Measurements from ENCODE around the gene RAD51B.

The RAD51B gene

GRCh38 chr14:68634874-68635595 is 815.5 kb downstream of the RAD51B start:
- no peak for DNase-seq

DNA sequence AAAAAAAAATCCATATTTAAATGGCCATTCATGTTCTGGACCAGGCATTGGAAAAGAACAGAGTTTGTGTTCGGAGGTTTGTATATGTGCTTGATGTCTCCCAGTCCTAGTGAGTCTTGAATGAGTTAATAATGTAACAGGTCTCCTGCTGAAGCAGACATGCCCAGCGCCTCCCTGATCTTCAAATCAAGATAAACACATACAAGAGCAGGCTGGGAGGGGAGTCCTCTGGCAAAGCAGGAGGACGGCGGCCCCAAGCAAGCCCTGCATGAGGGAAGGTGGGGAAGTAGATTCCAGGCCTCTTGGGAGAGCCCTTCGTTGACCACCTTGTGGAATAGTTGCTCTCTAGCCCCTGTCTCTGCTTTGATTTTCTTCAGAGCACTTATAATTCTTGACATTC is 817.0 kb downstream of the RAD51B start:
- DNase-seq = no peak

DNA sequence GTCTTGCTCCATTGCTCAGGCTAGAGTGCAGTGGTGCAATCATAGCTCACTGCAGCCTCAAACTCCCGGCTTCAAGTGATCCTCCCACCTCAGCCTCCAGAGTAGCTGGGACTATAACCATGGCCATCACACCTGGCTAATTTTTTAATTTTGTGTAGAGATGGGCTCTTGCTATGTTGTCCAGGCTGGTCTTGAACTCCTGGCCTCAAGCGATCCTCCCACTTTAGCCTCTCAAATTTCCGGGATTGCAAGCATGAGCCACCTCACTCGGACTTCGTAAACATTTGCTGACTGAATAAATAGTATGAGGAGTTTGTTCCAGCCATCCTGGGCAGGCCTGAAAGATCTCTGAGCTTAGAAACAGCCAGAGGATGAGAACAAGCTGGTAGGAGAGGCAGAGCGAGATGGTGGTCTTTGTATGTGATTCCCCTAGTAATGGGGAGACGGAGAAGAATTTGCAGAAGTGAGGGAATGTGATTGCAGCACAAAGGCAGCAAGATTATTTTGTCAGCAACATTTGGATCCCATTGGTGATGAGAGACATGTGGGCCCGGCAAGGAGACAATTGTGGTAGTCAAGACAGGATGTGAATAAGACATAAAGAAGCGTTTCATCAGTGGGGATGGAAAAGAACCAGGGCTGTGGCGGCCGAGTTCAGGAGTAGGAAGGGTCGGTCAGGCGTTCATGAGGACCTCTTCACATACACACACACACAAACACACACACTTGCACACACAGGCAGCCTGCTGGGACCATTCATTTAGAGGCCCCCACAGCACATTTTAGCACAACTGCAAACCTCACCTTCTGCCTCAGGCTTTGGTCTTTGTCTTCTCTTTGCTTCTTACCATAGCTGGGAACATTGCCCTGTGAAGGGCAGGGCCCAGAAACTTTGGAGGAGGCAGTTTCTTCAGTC is 817.8 kb downstream of the RAD51B start:
- DNase-seq = no peak

GRCh38 chr14:68638141-68638999 is 818.8 kb downstream of the RAD51B start:
- DNase-seq = no peak

- DNase-seq = no peak
Measured at GRCh38 chr14:68639000-68639757, 819.6 kb downstream of the RAD51B start.

GRCh38 chr14:68639758-68640574 is 820.4 kb downstream of the RAD51B start:
- no peak for DNase-seq

GRCh38 chr14:68643673-68644072 is 824.1 kb downstream of the RAD51B start:
- no peak for DNase-seq

DNA sequence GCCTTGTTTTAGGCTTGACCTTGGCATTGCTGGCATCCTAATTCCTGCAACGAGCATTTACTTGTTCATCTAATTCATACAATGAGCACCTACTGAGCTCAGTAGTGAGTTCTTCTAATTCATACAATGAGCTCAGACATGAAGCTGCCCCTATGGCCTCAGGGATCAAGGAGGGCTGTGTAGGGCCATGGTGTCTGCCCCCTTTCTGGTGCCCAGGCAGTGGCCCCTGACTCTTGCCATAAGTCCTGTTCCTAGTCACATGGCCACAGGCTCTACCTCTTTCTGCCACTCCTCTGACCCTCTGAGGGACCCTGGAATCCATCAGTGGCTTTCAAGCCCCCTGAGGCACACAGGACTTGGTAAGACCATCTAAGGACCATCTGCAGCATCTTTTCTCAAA is 824.5 kb downstream of the RAD51B start:
- no peak for DNase-seq

- DNase-seq = no peak
Measured at GRCh38 chr14:68645371-68645770, 825.8 kb downstream of the RAD51B start.

DNA sequence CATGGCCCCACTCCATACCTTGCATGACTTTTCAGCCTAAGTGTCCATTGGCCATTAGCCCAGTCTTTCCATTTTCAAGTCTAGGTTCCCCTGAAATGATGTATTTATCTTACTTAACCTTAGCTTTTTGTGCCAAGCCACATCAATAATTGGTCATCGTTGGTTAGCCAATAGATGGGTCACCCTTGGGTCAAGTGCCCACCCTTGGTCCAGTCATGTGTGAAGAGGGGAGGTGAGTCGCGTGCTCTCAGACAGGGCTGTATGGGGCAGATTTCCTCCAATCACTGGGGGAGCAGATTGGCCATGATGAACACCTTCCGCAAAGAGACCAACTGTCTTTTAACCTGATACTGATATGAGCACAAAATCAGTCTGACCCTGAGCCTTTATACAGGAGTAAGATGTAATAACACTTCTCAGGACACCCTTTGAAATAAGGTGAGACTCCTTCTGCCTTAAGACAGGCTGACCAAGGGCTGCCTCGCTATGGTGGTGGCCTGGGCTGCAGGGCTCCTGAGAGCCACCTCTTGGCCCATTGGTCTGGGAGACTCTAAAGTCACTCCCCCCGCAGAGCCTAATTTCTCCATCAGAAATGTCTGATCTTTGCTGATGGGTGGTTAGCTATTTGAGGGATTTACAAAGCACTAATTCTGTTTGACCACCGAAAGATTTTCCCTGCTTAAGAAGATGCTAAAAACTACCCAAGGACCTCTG is 830.1 kb downstream of the RAD51B start:
- no peak for DNase-seq

DNA sequence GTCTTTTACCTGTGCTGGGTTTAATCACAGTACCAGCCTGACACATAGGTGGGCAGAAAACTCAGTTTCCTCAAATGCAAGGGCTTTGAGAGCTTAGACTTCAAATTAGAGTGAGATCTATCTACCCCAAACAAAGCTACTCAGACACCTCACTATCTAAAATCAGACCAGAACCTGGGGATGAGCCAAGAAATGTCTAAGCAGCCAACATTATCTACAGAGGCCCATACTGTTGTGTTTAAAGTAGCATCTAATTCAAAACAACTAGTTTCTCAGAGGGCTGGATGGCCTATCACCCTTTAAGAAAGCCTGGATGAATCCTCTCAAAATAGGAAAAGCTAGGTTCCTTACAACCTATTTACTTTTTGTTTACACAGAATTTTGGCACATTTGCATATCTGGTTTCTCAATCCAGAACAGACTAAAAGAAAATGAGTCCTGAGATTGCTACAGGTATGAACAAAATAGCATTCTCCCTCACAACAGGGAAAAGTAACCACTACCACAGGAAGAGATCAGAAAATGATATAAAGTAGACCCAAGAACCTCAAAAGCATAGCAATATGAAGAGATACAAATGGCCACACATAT is 830.9 kb downstream of the RAD51B start:
- no peak for DNase-seq

DNA sequence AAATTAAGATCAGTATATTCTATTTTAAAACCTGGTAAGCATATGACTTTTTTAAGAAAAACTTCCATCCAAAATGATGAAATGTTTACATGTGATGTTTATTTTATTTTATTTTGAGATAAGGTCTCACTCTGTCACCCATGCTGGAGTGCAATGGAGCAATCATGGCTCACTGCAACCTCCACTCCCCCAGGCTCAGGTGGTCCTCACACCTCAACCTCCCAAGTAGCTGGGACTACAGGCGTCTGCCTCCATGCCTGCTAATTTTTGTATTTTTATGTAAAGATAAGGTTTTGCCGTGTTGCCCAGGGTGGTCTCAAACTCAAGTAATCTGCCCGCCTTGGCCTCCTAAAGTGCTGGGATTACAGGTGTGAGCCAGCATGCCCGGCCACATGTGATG is 831.5 kb downstream of the RAD51B start:
- no peak for DNase-seq

DNA sequence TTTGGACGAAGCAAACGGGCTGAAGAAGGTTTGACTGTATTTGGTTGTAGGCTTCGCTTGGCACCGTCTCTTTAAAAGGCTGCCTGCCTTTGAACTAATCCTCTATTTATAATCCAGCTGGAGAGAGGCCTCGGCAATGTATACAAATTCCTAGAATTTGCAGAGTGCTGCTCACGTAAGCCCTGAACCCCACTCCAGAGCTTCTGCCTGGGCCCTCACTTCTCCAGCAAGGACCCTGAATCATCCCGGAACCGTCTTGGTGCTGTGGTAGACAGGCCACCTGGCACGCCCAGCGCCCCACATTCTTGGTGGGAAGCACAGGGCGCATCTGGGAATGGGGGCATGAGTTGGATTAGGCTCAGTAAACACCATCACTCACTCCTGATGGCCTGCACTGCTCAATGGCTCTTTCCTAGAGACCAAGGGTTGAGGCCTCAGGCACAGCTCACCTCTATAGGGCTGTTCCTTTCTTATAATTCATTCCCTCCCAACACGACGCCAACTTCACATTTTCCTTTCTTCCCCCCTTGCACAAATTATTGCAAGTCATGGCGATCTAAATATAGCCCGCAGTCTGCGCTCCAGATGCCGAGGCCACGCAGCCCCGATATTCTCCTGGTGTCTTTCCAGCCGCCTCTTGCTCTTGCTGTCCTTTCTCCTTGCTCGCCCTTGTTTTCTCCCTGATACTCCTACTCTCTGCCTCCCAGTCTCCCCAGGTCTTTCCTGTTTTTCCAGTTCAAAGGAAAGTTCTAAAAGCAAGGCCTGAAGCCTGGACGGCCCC is 832.3 kb downstream of the RAD51B start:
- DNase-seq = no peak

- no peak for DNase-seq
Measured at GRCh38 chr14:68652433-68652690, 832.8 kb downstream of the RAD51B start.

GRCh38 chr14:68653108-68653507 is 833.5 kb downstream of the RAD51B start:
- DNase-seq = no peak

DNA sequence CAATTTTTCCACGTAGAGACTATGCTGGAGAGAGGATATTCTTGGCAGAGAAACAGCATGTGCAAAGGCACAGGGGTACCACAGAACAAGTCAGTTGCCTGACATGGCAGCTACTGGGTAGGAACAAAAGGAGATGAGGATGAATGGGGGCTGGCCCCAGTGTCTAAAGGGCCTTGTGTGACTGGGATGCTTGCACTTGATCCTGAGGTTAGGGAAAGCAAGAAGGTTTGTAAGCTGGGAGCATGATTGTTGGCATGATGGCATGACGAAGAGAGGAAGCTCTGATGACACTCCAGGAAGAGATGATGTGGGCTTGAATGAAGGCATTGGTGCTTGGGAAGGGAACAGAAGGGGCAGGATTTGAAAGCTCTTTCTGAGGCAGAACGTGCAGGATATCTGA is 834.2 kb downstream of the RAD51B start:
- no peak for DNase-seq

DNA sequence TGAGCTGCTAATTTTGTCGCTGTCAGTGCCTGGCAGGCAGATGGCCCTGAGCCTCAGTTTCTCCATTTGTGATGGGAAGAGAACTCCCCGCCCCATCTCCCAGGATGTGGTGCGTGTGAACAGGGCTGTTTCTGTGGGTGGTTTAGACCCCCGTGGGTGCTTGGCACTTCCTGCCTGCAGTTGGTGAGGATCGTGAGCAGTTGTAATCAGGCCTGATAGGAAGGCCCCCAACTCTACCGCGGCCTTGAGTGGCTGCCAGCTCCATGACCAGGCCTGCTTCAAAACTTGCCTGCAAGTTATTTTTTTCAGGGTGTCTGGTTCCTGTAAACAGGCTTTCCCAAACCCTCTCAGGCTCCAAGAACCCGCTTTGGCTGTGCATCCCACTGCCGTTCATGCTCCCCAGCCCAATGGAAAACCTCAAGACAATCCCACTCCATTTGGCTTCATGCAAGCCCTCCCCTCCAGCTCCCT is 834.9 kb downstream of the RAD51B start:
- DNase-seq = no peak

GRCh38 chr14:68655021-68655831 is 835.6 kb downstream of the RAD51B start:
- DNase-seq = no peak

DNA sequence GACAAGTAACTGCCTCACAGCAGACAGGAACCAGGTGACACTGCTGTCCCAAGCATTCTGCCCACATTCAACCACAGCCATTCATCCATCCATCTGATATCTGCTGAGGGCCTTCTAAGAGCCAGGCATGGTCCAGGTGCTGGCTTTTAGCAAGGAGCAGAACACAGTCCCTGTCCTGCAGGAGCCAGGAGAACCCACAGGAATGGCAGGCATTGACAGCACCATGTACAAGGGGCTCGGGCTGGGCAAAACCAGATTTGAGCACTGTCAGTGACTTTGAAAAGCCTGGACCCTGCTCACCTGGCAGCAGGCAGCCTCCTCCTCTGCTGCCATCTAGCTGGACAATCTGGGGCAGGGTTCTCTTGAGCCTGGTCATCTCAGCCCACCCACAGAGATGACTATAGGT is 836.3 kb downstream of the RAD51B start:
- DNase-seq = no peak

All from NCI-H510A (cell line).